SH-SY5Y (cell line): ENCODE results near the gene CROT.

Source experiments
- GATA2 ChIP-seq: IDR thresholded peaks from 2 replicates; pipeline ENCODE4 v1.6.1; 2011; ENCODE audit warnings: mild to moderate bottlenecking, low read depth, low read length
- GATA3 ChIP-seq: IDR thresholded peaks from 2 replicates; pipeline ENCODE4 v1.6.1; 2011; ENCODE audit warnings: low read depth, mild to moderate bottlenecking, low read length, moderate library complexity

DNA sequence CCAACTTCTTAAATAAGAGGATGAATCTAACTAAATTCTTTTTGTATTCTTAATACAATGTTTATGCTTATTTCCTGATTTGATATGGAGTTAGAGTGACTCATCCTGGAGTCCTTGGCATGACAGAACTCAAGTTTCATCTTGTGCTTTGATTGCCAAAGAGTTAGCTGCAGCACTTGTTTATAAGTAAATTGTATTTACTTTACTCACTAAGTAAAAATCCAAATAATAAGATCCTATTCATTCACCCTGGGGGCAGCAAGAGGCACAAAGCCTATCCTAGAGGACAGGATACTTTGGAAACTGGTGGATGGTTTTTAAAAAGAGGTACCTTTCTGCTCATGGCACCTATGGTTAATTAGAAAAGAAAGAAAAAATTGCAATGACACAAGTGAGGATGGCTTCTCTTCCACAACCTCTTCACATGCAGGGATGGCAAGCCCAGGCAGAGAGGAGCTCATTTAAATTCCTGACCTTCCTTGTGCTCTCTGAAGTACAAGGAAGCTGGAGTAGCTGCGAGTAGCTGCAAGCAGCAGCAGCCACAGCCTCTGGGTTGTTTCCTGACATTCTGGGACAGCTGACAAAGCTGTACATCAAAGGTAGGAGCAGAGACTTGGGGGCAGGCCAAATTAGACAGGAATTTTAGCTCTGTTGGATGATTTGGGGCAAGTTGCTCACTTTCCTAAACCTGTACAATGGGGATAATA, 28.5 kb upstream of the CROT start:
- no peak for TF ChIP-seq GATA3
- no peak for TF ChIP-seq GATA2
